ENCODE data around the gene ARHGEF5.
"Not testable (repeated sequence)": the region's sequence is repeated elsewhere in the genome, so short reads cannot be mapped to it uniquely, and the experiment has no call there.

Gene ARHGEF5

GRCh38 chr7:144323359-144323758 lies 31.8 kb upstream of the ARHGEF5 start:
- H3K27me3 ChIP-seq (ENCODE audit: insufficient read depth, low read length, poor library complexity, severe bottlenecking); H3K9ac ChIP-seq (ENCODE audit: low read depth, low read length, poor library complexity, severe bottlenecking); H4K20me1 ChIP-seq (ENCODE audit: insufficient read depth, low read length, poor library complexity, severe bottlenecking); H3K9me3 ChIP-seq (ENCODE audit: insufficient read depth, low read depth, low read length); H3K9me2 ChIP-seq (replicated peaks; ENCODE audit: low read depth, low read length); H3F3A ChIP-seq (ENCODE audit: low read depth); H3K36me3 ChIP-seq (ENCODE audit: insufficient read depth, low read length); H3K4me1 ChIP-seq (ENCODE audit: insufficient read depth, low read length, poor library complexity, severe bottlenecking); H3K79me2 ChIP-seq (ENCODE audit: insufficient read depth, low read length); H3K4me2 ChIP-seq (ENCODE audit: low read depth, low read length, poor library complexity, severe bottlenecking); H2AFZ ChIP-seq (ENCODE audit: low read length); H3K4me3 ChIP-seq (ENCODE audit: low read length, poor library complexity, severe bottlenecking): not testable (repeated sequence)

GRCh38 chr7:144325868-144326267 lies 29.3 kb upstream of the ARHGEF5 start:
- not testable (repeated sequence) for H2AFZ ChIP-seq (ENCODE audit: low read length); H4K20me1 ChIP-seq (ENCODE audit: insufficient read depth, low read length, poor library complexity, severe bottlenecking); H3K36me3 ChIP-seq (ENCODE audit: insufficient read depth, low read length); H3K4me1 ChIP-seq (ENCODE audit: insufficient read depth, low read length, poor library complexity, severe bottlenecking); H3K4me3 ChIP-seq (ENCODE audit: low read length, poor library complexity, severe bottlenecking); H3K4me2 ChIP-seq (ENCODE audit: low read depth, low read length, poor library complexity, severe bottlenecking); H3K9ac ChIP-seq (ENCODE audit: low read depth, low read length, poor library complexity, severe bottlenecking); H3F3A ChIP-seq (ENCODE audit: low read depth); H3K27me3 ChIP-seq (ENCODE audit: insufficient read depth, low read length, poor library complexity, severe bottlenecking); H3K79me2 ChIP-seq (ENCODE audit: insufficient read depth, low read length); H3K9me3 ChIP-seq (ENCODE audit: insufficient read depth, low read depth, low read length); H3K9me2 ChIP-seq (replicated peaks; ENCODE audit: low read depth, low read length)

DNA sequence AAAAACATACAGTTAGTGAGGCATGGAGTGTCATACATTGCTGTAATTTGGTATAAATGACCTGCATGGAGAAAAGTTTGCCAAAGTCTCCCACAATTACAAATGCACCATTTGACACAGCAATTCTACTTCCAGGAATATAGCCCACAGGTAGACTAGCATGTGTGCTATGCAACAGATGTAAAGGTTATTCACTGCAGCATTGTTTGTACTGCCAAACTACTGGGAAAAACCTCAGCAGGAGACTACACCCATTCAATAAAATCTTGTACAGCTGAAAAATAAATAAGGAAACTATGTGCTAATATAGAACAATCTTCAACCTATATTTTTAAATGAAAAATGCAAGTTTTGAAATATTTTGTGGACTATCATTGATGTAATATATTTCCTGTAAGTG lies 25.2 kb upstream of the ARHGEF5 start:
- not testable (repeated sequence) for H2AFZ ChIP-seq (ENCODE audit: low read length); H3K9ac ChIP-seq (ENCODE audit: low read depth, low read length, poor library complexity, severe bottlenecking); H4K20me1 ChIP-seq (ENCODE audit: insufficient read depth, low read length, poor library complexity, severe bottlenecking); H3K79me2 ChIP-seq (ENCODE audit: insufficient read depth, low read length); H3K4me1 ChIP-seq (ENCODE audit: insufficient read depth, low read length, poor library complexity, severe bottlenecking); H3K9me3 ChIP-seq (ENCODE audit: insufficient read depth, low read depth, low read length); H3K9me2 ChIP-seq (replicated peaks; ENCODE audit: low read depth, low read length); H3K36me3 ChIP-seq (ENCODE audit: insufficient read depth, low read length); H3K4me2 ChIP-seq (ENCODE audit: low read depth, low read length, poor library complexity, severe bottlenecking); H3F3A ChIP-seq (ENCODE audit: low read depth); H3K27me3 ChIP-seq (ENCODE audit: insufficient read depth, low read length, poor library complexity, severe bottlenecking); H3K4me3 ChIP-seq (ENCODE audit: low read length, poor library complexity, severe bottlenecking)

DNA sequence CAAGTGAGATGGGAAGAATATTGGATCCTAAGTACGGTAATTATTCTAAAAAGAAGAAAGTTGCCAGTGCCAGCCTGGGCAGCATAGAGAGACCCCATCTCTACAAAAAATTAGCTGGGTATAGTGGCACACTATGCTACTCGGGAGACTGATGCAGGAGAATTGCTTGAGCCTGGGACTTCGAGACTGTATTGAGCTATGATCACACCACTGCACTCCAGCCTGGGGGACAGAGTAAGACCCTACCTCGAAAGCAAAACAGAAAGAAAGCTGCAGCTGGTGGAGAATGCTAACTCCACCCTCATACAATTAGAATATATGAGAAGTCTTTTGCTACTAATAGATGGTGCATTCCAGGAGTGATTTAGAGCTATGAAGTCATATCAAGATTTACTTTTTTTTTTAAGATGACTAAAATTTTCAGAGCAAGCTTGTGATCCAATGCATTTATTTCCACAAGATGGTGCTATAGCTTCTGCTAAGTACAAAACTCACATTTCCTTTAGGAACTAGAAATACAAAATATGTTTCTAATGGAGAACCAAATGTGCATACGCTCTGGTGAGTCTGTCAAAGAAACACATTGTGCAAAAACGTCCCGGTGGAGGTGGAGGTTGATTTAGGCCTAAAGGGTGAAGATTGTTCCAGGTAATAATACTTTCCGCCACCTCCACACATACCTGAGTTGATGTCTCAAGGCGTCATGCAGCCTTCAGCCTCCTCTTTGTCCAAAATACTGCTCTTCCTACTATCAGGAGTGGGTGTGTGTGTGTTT lies 23.8 kb upstream of the ARHGEF5 start:
- not testable (repeated sequence) for H3K9ac ChIP-seq (ENCODE audit: low read depth, low read length, poor library complexity, severe bottlenecking)

DNA sequence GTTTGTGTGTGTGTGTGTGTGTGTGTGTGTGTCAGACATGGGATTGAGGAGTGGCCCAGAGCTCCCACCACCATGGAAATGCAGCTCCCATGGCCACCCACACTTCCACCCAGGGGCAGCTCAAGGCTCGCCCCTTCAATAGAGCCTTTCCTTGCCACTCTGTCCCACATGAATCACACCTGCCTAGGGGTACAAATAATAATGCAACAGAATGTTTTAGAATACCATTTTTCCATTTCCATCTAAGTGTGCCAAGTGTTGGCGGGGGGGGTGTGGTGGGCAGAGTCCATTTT lies 23.3 kb upstream of the ARHGEF5 start:
- H3K36me3 ChIP-seq (ENCODE audit: insufficient read depth, low read length); H3K4me3 ChIP-seq (ENCODE audit: low read length, poor library complexity, severe bottlenecking); H3K9me3 ChIP-seq (ENCODE audit: insufficient read depth, low read depth, low read length); H3F3A ChIP-seq (ENCODE audit: low read depth); H3K27me3 ChIP-seq (ENCODE audit: insufficient read depth, low read length, poor library complexity, severe bottlenecking); H3K9ac ChIP-seq (ENCODE audit: low read depth, low read length, poor library complexity, severe bottlenecking); H3K9me2 ChIP-seq (replicated peaks; ENCODE audit: low read depth, low read length); H3K79me2 ChIP-seq (ENCODE audit: insufficient read depth, low read length); H4K20me1 ChIP-seq (ENCODE audit: insufficient read depth, low read length, poor library complexity, severe bottlenecking); H2AFZ ChIP-seq (ENCODE audit: low read length); H3K4me2 ChIP-seq (ENCODE audit: low read depth, low read length, poor library complexity, severe bottlenecking); H3K4me1 ChIP-seq (ENCODE audit: insufficient read depth, low read length, poor library complexity, severe bottlenecking): not testable (repeated sequence)

More for the DNA sequence above, 23.8 kb upstream of the ARHGEF5 start:
- not testable (repeated sequence) for H4K20me1 ChIP-seq (ENCODE audit: insufficient read depth, low read length, poor library complexity, severe bottlenecking); H3F3A ChIP-seq (ENCODE audit: low read depth); H3K9me3 ChIP-seq (ENCODE audit: insufficient read depth, low read depth, low read length); H3K4me1 ChIP-seq (ENCODE audit: insufficient read depth, low read length, poor library complexity, severe bottlenecking); H3K4me2 ChIP-seq (ENCODE audit: low read depth, low read length, poor library complexity, severe bottlenecking); H2AFZ ChIP-seq (ENCODE audit: low read length); H3K4me3 ChIP-seq (ENCODE audit: low read length, poor library complexity, severe bottlenecking); H3K79me2 ChIP-seq (ENCODE audit: insufficient read depth, low read length); H3K9me2 ChIP-seq (replicated peaks; ENCODE audit: low read depth, low read length); H3K36me3 ChIP-seq (ENCODE audit: insufficient read depth, low read length); H3K27me3 ChIP-seq (ENCODE audit: insufficient read depth, low read length, poor library complexity, severe bottlenecking)

DNA sequence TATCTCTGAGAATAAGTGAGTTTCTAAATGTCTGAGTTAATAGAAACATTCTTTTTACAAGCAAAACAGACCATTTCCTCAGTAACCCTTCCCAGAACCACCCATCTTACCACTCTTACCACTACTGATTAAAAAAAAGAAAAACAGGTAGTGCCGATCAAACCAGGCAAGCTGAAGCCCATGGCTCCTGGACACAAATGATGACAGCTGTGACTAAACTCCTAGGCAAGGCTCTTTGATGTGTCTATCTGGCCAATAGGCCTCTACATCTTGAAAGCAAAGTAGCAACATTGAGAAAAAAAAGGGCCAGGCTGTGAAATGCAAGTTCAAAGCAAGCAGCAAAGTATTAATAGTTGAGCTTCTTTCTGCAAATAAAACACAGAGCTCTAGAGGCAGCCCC lies 6.6 kb upstream of the ARHGEF5 start:
- H4K20me1 ChIP-seq (ENCODE audit: insufficient read depth, low read length, poor library complexity, severe bottlenecking); H3K27me3 ChIP-seq (ENCODE audit: insufficient read depth, low read length, poor library complexity, severe bottlenecking); H3K36me3 ChIP-seq (ENCODE audit: insufficient read depth, low read length); H3K9me3 ChIP-seq (ENCODE audit: insufficient read depth, low read depth, low read length); H3K4me3 ChIP-seq (ENCODE audit: low read length, poor library complexity, severe bottlenecking); H3K4me1 ChIP-seq (ENCODE audit: insufficient read depth, low read length, poor library complexity, severe bottlenecking); H2AFZ ChIP-seq (ENCODE audit: low read length); H3K9me2 ChIP-seq (replicated peaks; ENCODE audit: low read depth, low read length); H3K4me2 ChIP-seq (ENCODE audit: low read depth, low read length, poor library complexity, severe bottlenecking); H3F3A ChIP-seq (ENCODE audit: low read depth); H3K79me2 ChIP-seq (ENCODE audit: insufficient read depth, low read length); H3K9ac ChIP-seq (ENCODE audit: low read depth, low read length, poor library complexity, severe bottlenecking): not testable (repeated sequence)

- not testable (repeated sequence) for H3K9ac ChIP-seq (ENCODE audit: low read depth, low read length, poor library complexity, severe bottlenecking); H2AFZ ChIP-seq (ENCODE audit: low read length); H3K79me2 ChIP-seq (ENCODE audit: insufficient read depth, low read length); H4K20me1 ChIP-seq (ENCODE audit: insufficient read depth, low read length, poor library complexity, severe bottlenecking); H3F3A ChIP-seq (ENCODE audit: low read depth); H3K4me1 ChIP-seq (ENCODE audit: insufficient read depth, low read length, poor library complexity, severe bottlenecking); H3K9me2 ChIP-seq (replicated peaks; ENCODE audit: low read depth, low read length); H3K4me3 ChIP-seq (ENCODE audit: low read length, poor library complexity, severe bottlenecking); H3K36me3 ChIP-seq (ENCODE audit: insufficient read depth, low read length); H3K4me2 ChIP-seq (ENCODE audit: low read depth, low read length, poor library complexity, severe bottlenecking); H3K27me3 ChIP-seq (ENCODE audit: insufficient read depth, low read length, poor library complexity, severe bottlenecking); H3K9me3 ChIP-seq (ENCODE audit: insufficient read depth, low read depth, low read length)
Measured at GRCh38 chr7:144351667-144352066, 3.5 kb upstream of the ARHGEF5 start.

GRCh38 chr7:144356185-144356584 lies 983 bp downstream of the ARHGEF5 start:
- not testable (repeated sequence) for H3K4me2 ChIP-seq (ENCODE audit: low read depth, low read length, poor library complexity, severe bottlenecking); H3K79me2 ChIP-seq (ENCODE audit: insufficient read depth, low read length); H3K27me3 ChIP-seq (ENCODE audit: insufficient read depth, low read length, poor library complexity, severe bottlenecking); H3K9me3 ChIP-seq (ENCODE audit: insufficient read depth, low read depth, low read length); H3K9ac ChIP-seq (ENCODE audit: low read depth, low read length, poor library complexity, severe bottlenecking); H4K20me1 ChIP-seq (ENCODE audit: insufficient read depth, low read length, poor library complexity, severe bottlenecking); H3K9me2 ChIP-seq (replicated peaks; ENCODE audit: low read depth, low read length); H3K4me3 ChIP-seq (ENCODE audit: low read length, poor library complexity, severe bottlenecking); H3K36me3 ChIP-seq (ENCODE audit: insufficient read depth, low read length); H3K4me1 ChIP-seq (ENCODE audit: insufficient read depth, low read length, poor library complexity, severe bottlenecking); H2AFZ ChIP-seq (ENCODE audit: low read length); H3F3A ChIP-seq (ENCODE audit: low read depth)
